ENCODE data around the gene PLB1.

The PLB1 gene

GRCh38 chr2:28453396-28453795 is 42.5 kb upstream of the PLB1 start:
- no peak for DNase-seq (ENCODE audit: low read depth, low spot score)
- no peak overlapping the region for H3K4me3 ChIP-seq (ENCODE audit: low read depth, low read length)
- POLR2A ChIA-PET, result no interaction called here
- TF ChIP-seq CTCF (IDR thresholded peaks at IDR 0.05; ENCODE audit: insufficient read depth, low read length, missing control alignments), result no peak
- CTCF ChIA-PET, result interaction anchor here (0.6 to 2.8 kb wide), 34 partner anchors 9 to 771 kb away, joined by 3 to 28 read pairs (median 4); no protein-coding TSS in a partner anchor

GRCh38 chr2:28454016-28454930 is 41.6 kb upstream of the PLB1 start:
- ChIA-PET POLR2A (interaction anchor here (0.7 kb wide), 1 partner anchor 28 kb away, joined by 3 read pairs; no protein-coding TSS in a partner anchor), CTCF (interaction anchor here (0.9 to 2.8 kb wide), 12 partner anchors 9 to 772 kb away, joined by 3 to 28 read pairs (median 4); no protein-coding TSS in a partner anchor)

GRCh38 chr2:28457237-28457636 is 38.6 kb upstream of the PLB1 start:
- TF ChIP-seq CTCF (IDR thresholded peaks at IDR 0.05; ENCODE audit: insufficient read depth, low read length, missing control alignments), result no peak
- no peak for DNase-seq (ENCODE audit: low read depth, low spot score)
- POLR2A ChIA-PET, result no interaction called here
- CTCF ChIA-PET, result no interaction called here
- no peak overlapping the region for H3K4me3 ChIP-seq (ENCODE audit: low read depth, low read length)

More at GRCh38 chr2:28454016-28454930, 41.6 kb upstream of the PLB1 start:
- TF ChIP-seq CTCF (IDR thresholded peaks at IDR 0.05; ENCODE audit: insufficient read depth, low read length, missing control alignments), result no peak
- peak; percentile 12 for DNase-seq (ENCODE audit: low read depth, low spot score)
- H3K4me3 ChIP-seq (ENCODE audit: low read depth, low read length), result no peak overlapping the region

- ChIA-PET POLR2A (no interaction called here), CTCF (interaction anchor here (1.8 kb wide), 1 partner anchor 9 kb away, joined by 7 read pairs; no protein-coding TSS in a partner anchor)
- no peak for DNase-seq (ENCODE audit: low read depth, low spot score)
Observed at GRCh38 chr2:28461056-28461455, 34.8 kb upstream of the PLB1 start.

GRCh38 chr2:28462122-28462521 is 33.7 kb upstream of the PLB1 start:
- POLR2A ChIA-PET, result no interaction called here
- CTCF ChIA-PET, result interaction anchor here (1.0 to 1.6 kb wide), 2 partner anchors 8 to 10 kb away, joined by 4 to 9 read pairs; no protein-coding TSS in a partner anchor
- no peak for DNase-seq (ENCODE audit: low read depth, low spot score)

More at GRCh38 chr2:28461056-28461455, 34.8 kb upstream of the PLB1 start:
- no peak overlapping the region for H3K4me3 ChIP-seq (ENCODE audit: low read depth, low read length)
- TF ChIP-seq CTCF (IDR thresholded peaks at IDR 0.05; ENCODE audit: insufficient read depth, low read length, missing control alignments), result no peak

More at GRCh38 chr2:28462122-28462521, 33.7 kb upstream of the PLB1 start:
- no peak overlapping the region for H3K4me3 ChIP-seq (ENCODE audit: low read depth, low read length)
- no peak for TF ChIP-seq CTCF (IDR thresholded peaks at IDR 0.05; ENCODE audit: insufficient read depth, low read length, missing control alignments)

All from AG04449 (cell line).